Transverse colon (tissue), 4 donors: ENCODE data around the gene MLANA.

Experiments
- POLR2A ChIP-seq: fragments of 450-650 bp; IDR thresholded peaks from one replicate; pipeline ENCODE4 v1.6.1; 2016; ENCODE audit warnings: antibody characterized with exemption, mild to moderate bottlenecking, moderate library complexity
- POLR2AphosphoS5 ChIP-seq, 3 donors: sonication (generic); formaldehyde crosslinking; IDR thresholded peaks; one replicate each; pipeline ENCODE4 v1.6.1; 2016; ENCODE audit warnings: antibody characterized with exemption in 3 of 3
- TF ChIP-seq, protein P1 (sequence below), 5 experiments: fragments of 200-600 bp in 3 of 5; fragments of 450-650 bp in 2 of 5; sonication (generic) in 3 of 5; IDR thresholded peaks; 1 replicate in 2 of 5; 2 replicates in 3 of 5; pipeline ENCODE4 v1.5.1; 2016 to 2017; ENCODE audit warnings: antibody characterized with exemption in 5 of 5, inconsistent platforms in 3 of 5, mild to moderate bottlenecking in 2 of 5, moderate library complexity in 1 of 5

GRCh38 chr9:5884191-5884590 is 6.5 kb upstream of the MLANA start:
- TF ChIP-seq POLR2A (no peak), POLR2AphosphoS5 (IDR thresholded peaks at IDR 0.05) (no peak)
- TF ChIP-seq, protein P1, sequence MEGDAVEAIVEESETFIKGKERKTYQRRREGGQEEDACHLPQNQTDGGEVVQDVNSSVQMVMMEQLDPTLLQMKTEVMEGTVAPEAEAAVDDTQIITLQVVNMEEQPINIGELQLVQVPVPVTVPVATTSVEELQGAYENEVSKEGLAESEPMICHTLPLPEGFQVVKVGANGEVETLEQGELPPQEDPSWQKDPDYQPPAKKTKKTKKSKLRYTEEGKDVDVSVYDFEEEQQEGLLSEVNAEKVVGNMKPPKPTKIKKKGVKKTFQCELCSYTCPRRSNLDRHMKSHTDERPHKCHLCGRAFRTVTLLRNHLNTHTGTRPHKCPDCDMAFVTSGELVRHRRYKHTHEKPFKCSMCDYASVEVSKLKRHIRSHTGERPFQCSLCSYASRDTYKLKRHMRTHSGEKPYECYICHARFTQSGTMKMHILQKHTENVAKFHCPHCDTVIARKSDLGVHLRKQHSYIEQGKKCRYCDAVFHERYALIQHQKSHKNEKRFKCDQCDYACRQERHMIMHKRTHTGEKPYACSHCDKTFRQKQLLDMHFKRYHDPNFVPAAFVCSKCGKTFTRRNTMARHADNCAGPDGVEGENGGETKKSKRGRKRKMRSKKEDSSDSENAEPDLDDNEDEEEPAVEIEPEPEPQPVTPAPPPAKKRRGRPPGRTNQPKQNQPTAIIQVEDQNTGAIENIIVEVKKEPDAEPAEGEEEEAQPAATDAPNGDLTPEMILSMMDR (IDR thresholded peaks at IDR 0.05): no peak
